C4-2B (cell line): ENCODE measurements around the gene ENSA.

Experiments used
- ZFX ChIP-seq: fragments of 450-650 bp; IDR thresholded peaks from 2 replicates; pipeline ENCODE4 v1.6.1; 2017
- TF ChIP-seq, protein P1 (sequence below): fragments of 450-650 bp; conservative IDR thresholded peaks from 2 replicates; pipeline ENCODE4 v1.5.1; 2017; ENCODE audit warnings: mild to moderate bottlenecking

DNA sequence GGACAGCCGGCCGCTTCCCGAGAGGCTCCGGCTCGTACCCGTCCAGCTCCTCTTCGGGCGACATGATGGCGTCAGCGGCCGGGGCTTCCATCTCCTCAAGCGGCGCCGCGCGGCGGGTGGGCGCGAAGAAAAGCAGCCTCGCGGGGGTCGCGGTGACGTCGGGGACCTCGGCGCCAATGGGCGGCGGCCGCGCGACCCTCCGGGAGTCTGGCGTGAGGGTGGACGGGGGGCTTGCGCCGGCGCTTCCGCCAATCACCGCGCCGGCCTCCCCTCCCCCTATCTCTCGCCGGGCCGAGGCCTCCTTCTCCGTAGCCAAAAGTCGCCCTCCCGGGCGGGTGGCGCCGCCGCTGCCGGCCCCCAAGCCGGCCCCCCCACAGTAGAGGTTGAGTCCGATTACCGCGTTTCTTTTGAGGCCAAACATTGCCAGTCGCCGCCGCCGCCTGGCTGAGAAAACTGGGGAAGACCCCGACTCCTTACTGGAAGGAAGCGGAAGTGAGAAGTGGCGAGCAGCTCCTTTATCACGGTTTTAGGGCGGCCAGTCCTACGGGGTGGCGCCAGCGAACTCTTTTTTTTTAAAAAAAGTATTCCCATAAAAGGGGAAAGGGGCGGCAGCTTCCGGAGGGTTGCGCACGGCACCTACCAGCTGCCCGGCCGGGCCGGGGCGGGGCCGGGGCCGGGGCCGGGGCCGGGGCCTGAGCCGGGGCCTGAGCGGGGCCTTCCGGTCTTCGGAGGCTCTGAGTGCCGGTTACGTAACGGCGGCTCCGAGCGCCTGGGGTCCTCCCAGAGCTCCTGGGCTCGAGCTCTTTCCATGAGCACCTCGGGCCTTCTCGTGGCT is 50.1 kb downstream of the ENSA start, which contains the start of gene MCL1:
- TF ChIP-seq, protein P1, sequence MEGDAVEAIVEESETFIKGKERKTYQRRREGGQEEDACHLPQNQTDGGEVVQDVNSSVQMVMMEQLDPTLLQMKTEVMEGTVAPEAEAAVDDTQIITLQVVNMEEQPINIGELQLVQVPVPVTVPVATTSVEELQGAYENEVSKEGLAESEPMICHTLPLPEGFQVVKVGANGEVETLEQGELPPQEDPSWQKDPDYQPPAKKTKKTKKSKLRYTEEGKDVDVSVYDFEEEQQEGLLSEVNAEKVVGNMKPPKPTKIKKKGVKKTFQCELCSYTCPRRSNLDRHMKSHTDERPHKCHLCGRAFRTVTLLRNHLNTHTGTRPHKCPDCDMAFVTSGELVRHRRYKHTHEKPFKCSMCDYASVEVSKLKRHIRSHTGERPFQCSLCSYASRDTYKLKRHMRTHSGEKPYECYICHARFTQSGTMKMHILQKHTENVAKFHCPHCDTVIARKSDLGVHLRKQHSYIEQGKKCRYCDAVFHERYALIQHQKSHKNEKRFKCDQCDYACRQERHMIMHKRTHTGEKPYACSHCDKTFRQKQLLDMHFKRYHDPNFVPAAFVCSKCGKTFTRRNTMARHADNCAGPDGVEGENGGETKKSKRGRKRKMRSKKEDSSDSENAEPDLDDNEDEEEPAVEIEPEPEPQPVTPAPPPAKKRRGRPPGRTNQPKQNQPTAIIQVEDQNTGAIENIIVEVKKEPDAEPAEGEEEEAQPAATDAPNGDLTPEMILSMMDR = no peak
- peak; percentile 89 for TF ChIP-seq ZFX
